Measurements from ENCODE around the gene CENPP.

CENPP gene

GRCh38 chr9:92425474-92425873 is 99.7 kb downstream of the CENPP start:
- Histone ChIP-seq H3K4me2 (ENCODE audit: low read length) (no peak overlapping the region), H3K4me1 (ENCODE audit: insufficient read depth, low read length, severe bottlenecking) (peaks cover 20% of the 10 kb centered on the region), H3K79me2 (ENCODE audit: insufficient read depth, low read length) (no peaks in the 10 kb centered on the region), H3K27ac (ENCODE audit: low read depth, low read length, poor library complexity, severe bottlenecking) (peak overlapping the region; percentile 69), H3K9me2 (ENCODE audit: low read depth, low read length) (no peaks in the 10 kb centered on the region), H3K36me3 (ENCODE audit: insufficient read depth, low read length) (no peaks in the 10 kb centered on the region), H3K4me3 (ENCODE audit: low read depth, low read length, poor library complexity, severe bottlenecking) (no peak overlapping the region), H3K9me3 (ENCODE audit: low read length) (no peaks in the 10 kb centered on the region), H3K27me3 (ENCODE audit: insufficient read depth, low read length) (no peaks in the 10 kb centered on the region), H4K20me1 (ENCODE audit: insufficient read depth, low read length) (no peaks in the 10 kb centered on the region), H3K9ac (ENCODE audit: low read length) (no peak overlapping the region), H3F3A (ENCODE audit: insufficient read depth, low read length) (no peaks in the 10 kb centered on the region), H2AFZ (ENCODE audit: low read length) (no peak overlapping the region)
- TF ChIP-seq, protein P1, sequence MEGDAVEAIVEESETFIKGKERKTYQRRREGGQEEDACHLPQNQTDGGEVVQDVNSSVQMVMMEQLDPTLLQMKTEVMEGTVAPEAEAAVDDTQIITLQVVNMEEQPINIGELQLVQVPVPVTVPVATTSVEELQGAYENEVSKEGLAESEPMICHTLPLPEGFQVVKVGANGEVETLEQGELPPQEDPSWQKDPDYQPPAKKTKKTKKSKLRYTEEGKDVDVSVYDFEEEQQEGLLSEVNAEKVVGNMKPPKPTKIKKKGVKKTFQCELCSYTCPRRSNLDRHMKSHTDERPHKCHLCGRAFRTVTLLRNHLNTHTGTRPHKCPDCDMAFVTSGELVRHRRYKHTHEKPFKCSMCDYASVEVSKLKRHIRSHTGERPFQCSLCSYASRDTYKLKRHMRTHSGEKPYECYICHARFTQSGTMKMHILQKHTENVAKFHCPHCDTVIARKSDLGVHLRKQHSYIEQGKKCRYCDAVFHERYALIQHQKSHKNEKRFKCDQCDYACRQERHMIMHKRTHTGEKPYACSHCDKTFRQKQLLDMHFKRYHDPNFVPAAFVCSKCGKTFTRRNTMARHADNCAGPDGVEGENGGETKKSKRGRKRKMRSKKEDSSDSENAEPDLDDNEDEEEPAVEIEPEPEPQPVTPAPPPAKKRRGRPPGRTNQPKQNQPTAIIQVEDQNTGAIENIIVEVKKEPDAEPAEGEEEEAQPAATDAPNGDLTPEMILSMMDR (IDR thresholded peaks at IDR 0.05; ENCODE audit: low read length) = no peak
- no peak for TF ChIP-seq EZH2 (IDR thresholded peaks at IDR 0.05; ENCODE audit: borderline replicate concordance, low read length)

DNA sequence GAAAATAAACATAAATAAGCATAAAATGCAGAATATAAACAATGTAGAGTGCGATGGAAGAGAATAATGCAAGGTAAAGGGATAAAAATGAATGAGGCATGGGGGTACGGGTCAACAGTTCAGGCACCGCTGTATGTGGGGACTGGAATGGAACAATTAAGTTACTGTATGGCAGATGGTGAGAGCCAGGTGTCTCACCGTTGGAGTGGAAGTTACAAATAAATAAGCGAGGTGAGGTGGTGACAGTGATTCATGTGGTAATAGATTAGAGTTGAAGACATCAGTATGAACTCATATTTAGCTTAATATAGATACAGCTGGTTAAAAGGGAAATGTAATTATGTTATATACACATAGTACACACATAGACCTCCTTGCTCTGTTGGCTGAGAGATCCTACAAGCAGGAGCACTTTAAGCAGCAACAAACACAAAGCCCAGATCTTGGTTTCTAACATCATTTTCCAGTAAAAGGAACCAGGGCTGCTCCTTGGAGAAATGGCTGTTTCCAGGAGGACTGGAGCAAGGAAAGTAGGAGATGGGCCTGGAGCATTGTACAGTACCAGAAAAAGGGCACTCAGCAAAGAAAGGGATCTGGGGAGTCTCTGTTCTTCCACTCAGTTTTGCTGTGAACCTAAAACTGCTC is 100.9 kb downstream of the CENPP start:
- no peaks in the 10 kb centered on the region for H3K9me3 ChIP-seq (ENCODE audit: low read length)
- H3K27ac ChIP-seq (ENCODE audit: low read depth, low read length, poor library complexity, severe bottlenecking) = peak overlapping the region; percentile 69
- peak overlapping the region; percentile 9 for H3K4me2 ChIP-seq (ENCODE audit: low read length)
- TF ChIP-seq, protein P1 (IDR thresholded peaks at IDR 0.05; ENCODE audit: low read length) = no peak
- TF ChIP-seq EZH2 (IDR thresholded peaks at IDR 0.05; ENCODE audit: borderline replicate concordance, low read length) = no peak
- H3K36me3 ChIP-seq (ENCODE audit: insufficient read depth, low read length) = no peaks in the 10 kb centered on the region
- no peak overlapping the region for H2AFZ ChIP-seq (ENCODE audit: low read length)
- no peak overlapping the region for H3K4me3 ChIP-seq (ENCODE audit: low read depth, low read length, poor library complexity, severe bottlenecking)
- no peaks in the 10 kb centered on the region for H3K79me2 ChIP-seq (ENCODE audit: insufficient read depth, low read length)
- no peaks in the 10 kb centered on the region for H3K27me3 ChIP-seq (ENCODE audit: insufficient read depth, low read length)
- no peaks in the 10 kb centered on the region for H3K9me2 ChIP-seq (ENCODE audit: low read depth, low read length)
- no peaks in the 10 kb centered on the region for H3F3A ChIP-seq (ENCODE audit: insufficient read depth, low read length)
- H3K4me1 ChIP-seq (ENCODE audit: insufficient read depth, low read length, severe bottlenecking) = peaks cover 20% of the 10 kb centered on the region
- no peak overlapping the region for H3K9ac ChIP-seq (ENCODE audit: low read length)
- no peaks in the 10 kb centered on the region for H4K20me1 ChIP-seq (ENCODE audit: insufficient read depth, low read length)

- Histone ChIP-seq H3K4me2 (ENCODE audit: low read length) (no peak overlapping the region), H3K27ac (ENCODE audit: low read depth, low read length, poor library complexity, severe bottlenecking) (no peak overlapping the region), H3K27me3 (ENCODE audit: insufficient read depth, low read length) (no peaks in the 10 kb centered on the region), H3K4me3 (ENCODE audit: low read depth, low read length, poor library complexity, severe bottlenecking) (no peak overlapping the region), H3K4me1 (ENCODE audit: insufficient read depth, low read length, severe bottlenecking) (peaks cover 20% of the 10 kb centered on the region), H4K20me1 (ENCODE audit: insufficient read depth, low read length) (no peaks in the 10 kb centered on the region), H3K36me3 (ENCODE audit: insufficient read depth, low read length) (no peaks in the 10 kb centered on the region), H3K79me2 (ENCODE audit: insufficient read depth, low read length) (no peaks in the 10 kb centered on the region), H3K9me3 (ENCODE audit: low read length) (no peaks in the 10 kb centered on the region), H3F3A (ENCODE audit: insufficient read depth, low read length) (no peaks in the 10 kb centered on the region), H2AFZ (ENCODE audit: low read length) (no peak overlapping the region), H3K9me2 (ENCODE audit: low read depth, low read length) (no peaks in the 10 kb centered on the region), H3K9ac (ENCODE audit: low read length) (no peak overlapping the region)
- TF ChIP-seq, protein P1 (IDR thresholded peaks at IDR 0.05; ENCODE audit: low read length) = no peak
- TF ChIP-seq EZH2 (IDR thresholded peaks at IDR 0.05; ENCODE audit: borderline replicate concordance, low read length) = no peak
These were observed 104.1 kb downstream of the CENPP start for GRCh38 chr9:92429836-92430235.

Data from OCI-LY1 (cell line).